Measurements from ENCODE around the gene MSX2.

The MSX2 gene

DNA sequence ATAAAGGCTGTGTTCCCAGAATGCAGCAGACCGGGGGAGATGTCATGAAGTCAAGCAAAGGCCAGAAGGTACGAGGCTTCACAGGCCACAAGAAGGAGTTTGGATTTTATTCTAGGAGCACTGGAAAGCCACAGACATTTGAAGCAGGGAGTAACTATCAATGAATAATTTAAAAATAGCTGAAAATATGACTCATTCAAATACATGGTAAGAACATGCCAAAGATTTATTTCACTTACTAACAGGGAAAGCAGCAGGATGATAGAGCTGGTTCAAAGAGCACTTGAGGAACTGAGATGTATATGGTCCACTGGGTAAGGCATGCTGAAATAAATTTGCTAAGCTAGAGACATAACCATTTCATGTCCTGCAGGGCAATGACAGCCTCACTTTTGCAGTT lies 53.2 kb downstream of the MSX2 start:
- DNase-seq = no peak
